ENCODE results near the gene SETX.

Gene SETX

DNA sequence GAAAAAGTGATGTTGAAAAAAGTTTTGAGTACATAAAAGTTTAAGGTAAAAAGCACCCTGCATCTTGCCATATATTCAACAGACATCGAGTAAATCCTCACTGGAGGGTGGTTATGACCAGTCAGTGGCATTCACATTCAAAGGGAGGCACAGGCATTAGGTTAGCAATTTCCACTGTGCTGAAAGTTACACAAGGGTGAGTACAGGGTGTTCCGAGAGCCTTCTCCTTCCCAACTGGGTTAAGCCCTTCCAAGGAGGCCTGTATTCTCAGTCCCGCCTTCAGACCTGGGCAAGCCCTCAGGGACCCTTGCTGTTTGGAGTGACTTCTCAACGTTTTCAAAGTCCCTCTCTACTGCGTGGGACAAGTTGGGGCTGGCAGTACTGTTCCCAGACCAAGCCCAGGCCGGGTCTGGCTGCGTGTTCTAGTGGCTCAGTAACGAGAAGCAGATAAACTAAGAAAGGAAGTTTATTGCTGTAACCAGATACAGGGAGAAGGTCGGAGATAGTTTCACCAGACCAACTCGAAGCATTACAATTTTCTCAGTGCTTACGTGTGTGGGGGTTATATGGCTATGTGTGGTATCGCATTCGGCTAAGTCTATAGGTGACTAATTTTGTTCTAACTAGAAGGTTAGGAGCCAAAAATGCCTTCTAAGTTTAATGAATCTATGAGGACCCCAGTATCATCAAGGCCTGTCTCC lies 13.0 kb upstream of the SETX start:
- TF ChIP-seq, protein P1, sequence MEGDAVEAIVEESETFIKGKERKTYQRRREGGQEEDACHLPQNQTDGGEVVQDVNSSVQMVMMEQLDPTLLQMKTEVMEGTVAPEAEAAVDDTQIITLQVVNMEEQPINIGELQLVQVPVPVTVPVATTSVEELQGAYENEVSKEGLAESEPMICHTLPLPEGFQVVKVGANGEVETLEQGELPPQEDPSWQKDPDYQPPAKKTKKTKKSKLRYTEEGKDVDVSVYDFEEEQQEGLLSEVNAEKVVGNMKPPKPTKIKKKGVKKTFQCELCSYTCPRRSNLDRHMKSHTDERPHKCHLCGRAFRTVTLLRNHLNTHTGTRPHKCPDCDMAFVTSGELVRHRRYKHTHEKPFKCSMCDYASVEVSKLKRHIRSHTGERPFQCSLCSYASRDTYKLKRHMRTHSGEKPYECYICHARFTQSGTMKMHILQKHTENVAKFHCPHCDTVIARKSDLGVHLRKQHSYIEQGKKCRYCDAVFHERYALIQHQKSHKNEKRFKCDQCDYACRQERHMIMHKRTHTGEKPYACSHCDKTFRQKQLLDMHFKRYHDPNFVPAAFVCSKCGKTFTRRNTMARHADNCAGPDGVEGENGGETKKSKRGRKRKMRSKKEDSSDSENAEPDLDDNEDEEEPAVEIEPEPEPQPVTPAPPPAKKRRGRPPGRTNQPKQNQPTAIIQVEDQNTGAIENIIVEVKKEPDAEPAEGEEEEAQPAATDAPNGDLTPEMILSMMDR (conservative IDR thresholded peaks at IDR 0.05): no peak
- H3K27ac ChIP-seq: peak overlapping the region; percentile 15; the same call in 1 of the 2 replicates

GRCh38 chr9:132366481-132366880 lies 11.7 kb upstream of the SETX start:
- TF ChIP-seq, protein P1 (conservative IDR thresholded peaks at IDR 0.05): no peak
- peak overlapping the region; percentile 15; the same call in 1 of the 2 replicates for H3K27ac ChIP-seq

- TF ChIP-seq, protein P1 (conservative IDR thresholded peaks at IDR 0.05): no peak
- no peak overlapping the region for H3K27ac ChIP-seq
Observed at GRCh38 chr9:132365986-132366385, 11.2 kb upstream of the SETX start.

- no peak overlapping the region for H3K27ac ChIP-seq
- TF ChIP-seq, protein P1 (conservative IDR thresholded peaks at IDR 0.05): no peak
Observed at GRCh38 chr9:132364068-132364467, 9.3 kb upstream of the SETX start.

GRCh38 chr9:132357764-132358163 lies 3.0 kb upstream of the SETX start:
- H3K27ac ChIP-seq: no peak overlapping the region
- TF ChIP-seq, protein P1 (conservative IDR thresholded peaks at IDR 0.05): no peak

DNA sequence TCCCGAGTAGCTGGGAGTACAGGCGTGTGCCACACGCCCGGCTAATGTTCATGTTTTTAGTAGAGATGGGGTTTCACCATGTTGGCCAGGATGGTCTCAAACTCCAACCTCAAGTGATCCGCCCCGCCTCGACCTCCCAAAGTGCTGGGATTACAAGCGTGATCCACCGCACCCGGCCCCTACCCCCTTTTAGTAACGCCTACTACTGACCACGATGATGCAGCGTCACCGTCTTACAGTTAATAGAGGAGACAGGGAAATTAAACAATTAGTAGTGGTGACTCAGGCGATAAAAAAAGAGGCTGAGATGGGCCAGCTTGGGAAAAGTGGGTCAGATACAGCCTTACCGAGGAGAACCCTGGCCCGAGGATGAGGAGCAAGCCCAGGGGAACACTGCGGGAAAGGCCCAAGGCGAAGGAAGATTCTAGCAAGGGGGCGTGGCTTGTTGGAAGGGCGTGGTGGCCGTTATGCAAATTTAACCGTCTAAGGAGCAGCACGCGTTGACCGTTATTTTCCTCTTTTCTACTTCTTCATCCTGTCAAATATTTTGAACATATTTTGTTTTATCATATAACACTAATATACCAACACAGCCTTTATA lies 1.6 kb upstream of the SETX start:
- no peak overlapping the region; the same call in 1 of the 2 replicates for H3K27ac ChIP-seq
- TF ChIP-seq, protein P1 (conservative IDR thresholded peaks at IDR 0.05): no peak

- TF ChIP-seq, protein P1 (conservative IDR thresholded peaks at IDR 0.05): no peak
- H3K27ac ChIP-seq: no peak overlapping the region
Observed at GRCh38 chr9:132351404-132352045, 3.3 kb downstream of the SETX start.
